ENCODE results near the gene TCP11.
A peak's percentile ranks its signal among the peaks of the same experiment; 100 is the strongest.

Gene TCP11

GRCh38 chr6:35174088-35174434, 32.9 kb upstream of the TCP11 start:
- DNase-seq: no peak
- intact Hi-C loops (cut with DNase I): no loop called here

GRCh38 chr6:35173427-35174087, 32.4 kb upstream of the TCP11 start:
- intact Hi-C loops (cut with DNase I): no loop called here
- peak in 1 of 42 donors; percentile 15 for DNase-seq

- intact Hi-C loops (cut with DNase I): no loop called here
- DNase-seq: no peak
Observed at GRCh38 chr6:35173044-35173426, 31.9 kb upstream of the TCP11 start.

GRCh38 chr6:35170891-35171290, 29.8 kb upstream of the TCP11 start:
- DNase-seq: no peak
- intact Hi-C loops (cut with DNase I): no loop called here

- DNase-seq: no peak
- intact Hi-C loops (cut with DNase I): no loop called here
Observed at GRCh38 chr6:35170166-35170565, 29.0 kb upstream of the TCP11 start.

GRCh38 chr6:35168461-35168861, 27.3 kb upstream of the TCP11 start:
- no peak for DNase-seq
- intact Hi-C loops (cut with DNase I): no loop called here

GRCh38 chr6:35167505-35167904, 26.4 kb upstream of the TCP11 start:
- intact Hi-C loops (cut with DNase I): no loop called here
- DNase-seq: no peak

GRCh38 chr6:35166520-35166919, 25.4 kb upstream of the TCP11 start:
- intact Hi-C loops (cut with DNase I): no loop called here
- no peak for DNase-seq

- no peak for DNase-seq
- intact Hi-C loops (cut with DNase I): no loop called here
Observed at GRCh38 chr6:35166116-35166515, 25.0 kb upstream of the TCP11 start.

GRCh38 chr6:35165630-35166071, 24.5 kb upstream of the TCP11 start:
- DNase-seq: no peak
- intact Hi-C loops (cut with DNase I): no loop called here

GRCh38 chr6:35164868-35165267, 23.7 kb upstream of the TCP11 start:
- DNase-seq: no peak
- intact Hi-C loops (cut with DNase I): no loop called here

GRCh38 chr6:35164277-35164676, 23.1 kb upstream of the TCP11 start:
- DNase-seq: no peak
- intact Hi-C loops (cut with DNase I): no loop called here

GRCh38 chr6:35163836-35164235, 22.7 kb upstream of the TCP11 start:
- no peak for DNase-seq
- intact Hi-C loops (cut with DNase I): no loop called here

- DNase-seq: peak in 5 of 42 donors; percentile 20 to 52 (median 30)
- intact Hi-C loops (cut with DNase I): no loop called here
Observed at GRCh38 chr6:35161776-35162607, 20.9 kb upstream of the TCP11 start.

- DNase-seq: no peak
- intact Hi-C loops (cut with DNase I): no loop called here
Observed at GRCh38 chr6:35161266-35161665, 20.1 kb upstream of the TCP11 start.

GRCh38 chr6:35160642-35161041, 19.5 kb upstream of the TCP11 start:
- intact Hi-C loops (cut with DNase I): no loop called here
- no peak for DNase-seq

- DNase-seq: no peak
- intact Hi-C loops (cut with DNase I): no loop called here
Observed at GRCh38 chr6:35158520-35158919, 17.4 kb upstream of the TCP11 start.

- intact Hi-C loops (cut with DNase I): no loop called here
- DNase-seq: no peak
Observed at GRCh38 chr6:35154947-35155346, 13.8 kb upstream of the TCP11 start.

GRCh38 chr6:35154262-35154661, 13.1 kb upstream of the TCP11 start:
- no peak for DNase-seq
- intact Hi-C loops (cut with DNase I): no loop called here

GRCh38 chr6:35152067-35152707, 11.0 kb upstream of the TCP11 start:
- intact Hi-C loops (cut with DNase I): no loop called here

More at GRCh38 chr6:35152067-35152707, 11.0 kb upstream of the TCP11 start:
- peak in 1 of 42 donors; percentile 31 for DNase-seq
